Stimulated activated memory B cell treated with anti-CD40 and anti-IgM and Interleukin-4, amounts not matched to agents 10 μg/mL and 1 μg/mL and 100 μg/mL, for 72 hours (primary cell): ENCODE data around the gene WASL.
"Not testable (repeated sequence)": the region's sequence is repeated elsewhere in the genome, so short reads cannot be mapped to it uniquely, and the experiment has no call there.

Experiments used
- ATAC-seq: fragments of 150-1000 bp; cut with Tn5 transposase; 2 replicates; pipeline ENCODE4 v1.10.0; 2021
- H3K27ac Mint-ChIP-seq: one replicate; pipeline ENCODE4 v1.8.0; 2022; ENCODE audit warnings: mild to moderate bottlenecking, mixed read lengths
- H3K27me3 Mint-ChIP-seq: one replicate; pipeline ENCODE4 v1.8.0; 2022; ENCODE audit warnings: mixed read lengths
- H3K36me3 Mint-ChIP-seq: one replicate; pipeline ENCODE4 v1.8.0; 2022; ENCODE audit warnings: mixed read lengths
- H3K4me1 Mint-ChIP-seq: one replicate; pipeline ENCODE4 v1.8.0; 2022; ENCODE audit warnings: mixed read lengths
- H3K4me3 Mint-ChIP-seq: one replicate; pipeline ENCODE4 v1.8.0; 2022; ENCODE audit warnings: mild to moderate bottlenecking, moderate library complexity, mixed read lengths
- H3K9me3 Mint-ChIP-seq: one replicate; pipeline ENCODE4 v1.8.0; 2022; ENCODE audit warnings: mixed read lengths

WASL gene

GRCh38 chr7:123729218-123729578 is 19.6 kb downstream of the WASL start:
- ATAC-seq, result no peak
- no peaks in the 10 kb centered on the region for H3K27me3 Mint-ChIP-seq
- no peak overlapping the region for H3K4me3 Mint-ChIP-seq
- H3K4me1 Mint-ChIP-seq, result peaks cover 37% of the 10 kb centered on the region
- H3K9me3 Mint-ChIP-seq, result peaks cover 2% of the 10 kb centered on the region
- peaks cover 52% of the 10 kb centered on the region for H3K36me3 Mint-ChIP-seq
- H3K27ac Mint-ChIP-seq, result no peak overlapping the region

- no peak overlapping the region for H3K27ac Mint-ChIP-seq
- H3K9me3 Mint-ChIP-seq, result no peaks in the 10 kb centered on the region
- no peaks in the 10 kb centered on the region for H3K27me3 Mint-ChIP-seq
- no peak overlapping the region for H3K4me3 Mint-ChIP-seq
- peaks cover 29% of the 10 kb centered on the region for H3K4me1 Mint-ChIP-seq
- peaks cover 33% of the 10 kb centered on the region for H3K36me3 Mint-ChIP-seq
- no peak for ATAC-seq
Observed at GRCh38 chr7:123727071-123727837, 21.5 kb downstream of the WASL start.

- Mint-ChIP-seq H3K4me1 (peaks cover 23% of the 10 kb centered on the region), H3K4me3 (no peak overlapping the region), H3K9me3 (no peaks in the 10 kb centered on the region), H3K27ac (no peak overlapping the region), H3K36me3 (peaks cover 22% of the 10 kb centered on the region), H3K27me3 (no peaks in the 10 kb centered on the region)
- ATAC-seq, result no peak
Observed at GRCh38 chr7:123725586-123726171, 23.1 kb downstream of the WASL start.

GRCh38 chr7:123724817-123725253 is 24.0 kb downstream of the WASL start:
- H3K9me3 Mint-ChIP-seq, result no peaks in the 10 kb centered on the region
- H3K4me3 Mint-ChIP-seq, result no peak overlapping the region
- peaks cover 16% of the 10 kb centered on the region for H3K36me3 Mint-ChIP-seq
- H3K4me1 Mint-ChIP-seq, result peaks cover 29% of the 10 kb centered on the region
- H3K27me3 Mint-ChIP-seq, result no peaks in the 10 kb centered on the region
- ATAC-seq, result no peak
- no peak overlapping the region for H3K27ac Mint-ChIP-seq

GRCh38 chr7:123723913-123724312 is 24.9 kb downstream of the WASL start:
- ATAC-seq, result no peak
- H3K9me3 Mint-ChIP-seq, result no peaks in the 10 kb centered on the region
- peaks cover 37% of the 10 kb centered on the region for H3K4me1 Mint-ChIP-seq
- H3K27me3 Mint-ChIP-seq, result no peaks in the 10 kb centered on the region
- peaks cover 16% of the 10 kb centered on the region for H3K36me3 Mint-ChIP-seq
- no peak overlapping the region for H3K4me3 Mint-ChIP-seq
- no peak overlapping the region for H3K27ac Mint-ChIP-seq

- H3K27ac Mint-ChIP-seq, H3K36me3 Mint-ChIP-seq, ATAC-seq, H3K4me3 Mint-ChIP-seq, H3K27me3 Mint-ChIP-seq, H3K9me3 Mint-ChIP-seq: not testable (repeated sequence)
- H3K4me1 Mint-ChIP-seq, result peaks cover 21% of the 10 kb centered on the region
Observed at GRCh38 chr7:123720527-123720926, 28.3 kb downstream of the WASL start.

- Mint-ChIP-seq H3K4me3 (no peak overlapping the region), H3K4me1 (peaks cover 29% of the 10 kb centered on the region), H3K27ac (no peak overlapping the region)
Observed at GRCh38 chr7:123719197-123719721, 29.5 kb downstream of the WASL start.

GRCh38 chr7:123718773-123719172 is 30.0 kb downstream of the WASL start:
- peaks cover 29% of the 10 kb centered on the region for H3K4me1 Mint-ChIP-seq
- ATAC-seq, result no peak

More at GRCh38 chr7:123719197-123719721, 29.5 kb downstream of the WASL start:
- no peaks in the 10 kb centered on the region for H3K9me3 Mint-ChIP-seq
- H3K27me3 Mint-ChIP-seq, result no peaks in the 10 kb centered on the region
- H3K36me3 Mint-ChIP-seq, result peaks cover 14% of the 10 kb centered on the region
- no peak for ATAC-seq

GRCh38 chr7:123717689-123718088 is 31.1 kb downstream of the WASL start:
- Mint-ChIP-seq H3K4me1 (peaks cover 31% of the 10 kb centered on the region), H3K4me3 (no peak overlapping the region), H3K9me3 (no peaks in the 10 kb centered on the region), H3K27ac (no peak overlapping the region), H3K27me3 (no peaks in the 10 kb centered on the region), H3K36me3 (peaks cover 17% of the 10 kb centered on the region)
- ATAC-seq, result no peak

More at GRCh38 chr7:123718773-123719172, 30.0 kb downstream of the WASL start:
- no peaks in the 10 kb centered on the region for H3K27me3 Mint-ChIP-seq
- H3K4me3 Mint-ChIP-seq, result no peak overlapping the region
- no peak overlapping the region for H3K27ac Mint-ChIP-seq
- no peaks in the 10 kb centered on the region for H3K9me3 Mint-ChIP-seq
- H3K36me3 Mint-ChIP-seq, result peaks cover 17% of the 10 kb centered on the region

GRCh38 chr7:123716877-123717276 is 31.9 kb downstream of the WASL start:
- H3K4me3 Mint-ChIP-seq, result no peak overlapping the region
- H3K27me3 Mint-ChIP-seq, result no peaks in the 10 kb centered on the region
- no peak overlapping the region for H3K27ac Mint-ChIP-seq
- H3K36me3 Mint-ChIP-seq, result peaks cover 17% of the 10 kb centered on the region
- peaks cover 40% of the 10 kb centered on the region for H3K4me1 Mint-ChIP-seq
- H3K9me3 Mint-ChIP-seq, result no peaks in the 10 kb centered on the region
- ATAC-seq, result no peak

- H3K4me1 Mint-ChIP-seq, result peaks cover 36% of the 10 kb centered on the region
- no peaks in the 10 kb centered on the region for H3K9me3 Mint-ChIP-seq
- no peak overlapping the region for H3K27ac Mint-ChIP-seq
- peaks cover 17% of the 10 kb centered on the region for H3K36me3 Mint-ChIP-seq
- no peak for ATAC-seq
- H3K4me3 Mint-ChIP-seq, result no peak overlapping the region
- no peaks in the 10 kb centered on the region for H3K27me3 Mint-ChIP-seq
Observed at GRCh38 chr7:123715799-123716198, 33.0 kb downstream of the WASL start.

- Mint-ChIP-seq H3K36me3 (peaks cover 17% of the 10 kb centered on the region), H3K27ac (no peak overlapping the region), H3K9me3 (no peaks in the 10 kb centered on the region), H3K27me3 (no peaks in the 10 kb centered on the region), H3K4me1 (peaks cover 33% of the 10 kb centered on the region), H3K4me3 (no peak overlapping the region)
- no peak for ATAC-seq
Observed at GRCh38 chr7:123715198-123715597, 33.6 kb downstream of the WASL start.

- ATAC-seq, result no peak
- H3K27me3 Mint-ChIP-seq, result no peaks in the 10 kb centered on the region
- H3K9me3 Mint-ChIP-seq, result no peaks in the 10 kb centered on the region
- H3K36me3 Mint-ChIP-seq, result peaks cover 17% of the 10 kb centered on the region
- H3K4me1 Mint-ChIP-seq, result peaks cover 27% of the 10 kb centered on the region
- no peak overlapping the region for H3K27ac Mint-ChIP-seq
- no peak overlapping the region for H3K4me3 Mint-ChIP-seq
Observed at GRCh38 chr7:123714296-123715080, 34.3 kb downstream of the WASL start.

- ATAC-seq, result no peak
- Mint-ChIP-seq H3K36me3 (peaks cover 25% of the 10 kb centered on the region), H3K4me3 (no peak overlapping the region), H3K9me3 (no peaks in the 10 kb centered on the region), H3K4me1 (peaks cover 21% of the 10 kb centered on the region), H3K27me3 (no peaks in the 10 kb centered on the region), H3K27ac (no peak overlapping the region)
Observed at GRCh38 chr7:123712619-123713018, 36.2 kb downstream of the WASL start.

GRCh38 chr7:123711832-123712293 is 36.9 kb downstream of the WASL start:
- H3K27me3 Mint-ChIP-seq, result no peaks in the 10 kb centered on the region
- ATAC-seq, result no peak
- H3K36me3 Mint-ChIP-seq, result peaks cover 25% of the 10 kb centered on the region
- peaks cover 21% of the 10 kb centered on the region for H3K4me1 Mint-ChIP-seq
- no peaks in the 10 kb centered on the region for H3K9me3 Mint-ChIP-seq
- no peak overlapping the region for H3K27ac Mint-ChIP-seq
- H3K4me3 Mint-ChIP-seq, result no peak overlapping the region
